Esophagus muscularis mucosa (tissue), 4 donors: Measurements from ENCODE around the gene NAT9. TPM values are rescaled to one million over a fixed set of nuclear protein-coding genes. Genes with fewer than 3 reads are reported as not detected.

Experiments used
- DNase-seq: peaks from one replicate; pipeline ENCODE4 v3.0.0-alpha.2; 2017; ENCODE audit errors: extremely low spot score
- H3K27ac ChIP-seq, 4 donors: fragments of 200-600 bp; sonication (generic); replicated peaks in 1 of 4; 1 replicate in 3 of 4; 2 replicates in 1 of 4; pipeline ENCODE4 v1.5.1; 2016 to 2019; ENCODE audit warnings: mild to moderate bottlenecking in 1 of 4
- H3K27me3 ChIP-seq, 4 donors: fragments of 200-600 bp; sonication (generic); one replicate each; pipeline versions ENCODE4 v1.5.1 to v1.6.0; 2016 to 2019
- H3K36me3 ChIP-seq, 4 donors: fragments of 200-600 bp; sonication (generic); one replicate each; pipeline ENCODE4 v1.5.1; 2016 to 2019
- H3K4me1 ChIP-seq, 4 donors: fragments of 200-600 bp; sonication (generic); one replicate each; pipeline ENCODE4 v1.5.1; 2016 to 2019
- H3K4me3 ChIP-seq, 4 donors: fragments of 200-600 bp; sonication (generic); 1 replicate in 2 of 4; 2 replicates in 2 of 4; pipeline ENCODE4 v1.5.1; 2016 to 2019; ENCODE audit warnings: mild to moderate bottlenecking in 4 of 4, moderate library complexity in 1 of 4
- H3K9me3 ChIP-seq, 4 donors: fragments of 200-600 bp; sonication (generic); 1 replicate in 3 of 4; 2 replicates in 1 of 4; pipeline ENCODE4 v1.5.1; 2016 to 2019
- CTCF ChIP-seq, 3 experiments: fragments of 200-600 bp in 2 of 3; fragments of 450-650 bp in 1 of 3; sonication (generic) in 2 of 3; IDR thresholded peaks; one replicate each; pipeline ENCODE4 v1.5.1; 2017 to 2019; ENCODE audit warnings: antibody characterized with exemption in 3 of 3, mild to moderate bottlenecking in 2 of 3, moderate library complexity in 1 of 3
- EP300 ChIP-seq: sonication (generic); formaldehyde crosslinking; IDR thresholded peaks from one replicate; pipeline ENCODE4 v1.6.1; 2017; ENCODE audit warnings: antibody characterized with exemption
- POLR2A ChIP-seq: fragments of 450-650 bp; IDR thresholded peaks from one replicate; pipeline ENCODE4 v1.6.1; 2017; ENCODE audit warnings: antibody characterized with exemption, moderate library complexity, mild to moderate bottlenecking, low read depth
- POLR2AphosphoS5 ChIP-seq, 2 donors: sonication (generic); formaldehyde crosslinking; IDR thresholded peaks; one replicate each; pipeline ENCODE4 v1.6.1; 2017; ENCODE audit warnings: antibody characterized with exemption in 2 of 2
- WGBS: methylation state at CpG from one replicate; pipeline ENCODE4 v1.1.5; 2018; 5-methylcytosine and 5-hydroxymethylcytosine counted together
- intact Hi-C: fragments of 100-400 bp; cut with DNase I; formaldehyde crosslinking; loops from one replicate; pipeline ENCODE4 v1.15.1; 2023
- total RNA-seq, 4 donors: library from RNA; depleted of rRNA; stranded (reverse); fragments of >200 nt; gene quantifications; one replicate each; pipeline versions ENCODE4 v1.1.0 to v1.2.1, GENCODE V29; 2016

NAT9 gene
- total RNA-seq, 4 donors from 2014 or later = 10.4 to 22.4 (median 17.7) TPM

- peaks cover 29 to 72% (median 51%) of the 10 kb centered on the region in 4 donors for H3K36me3 ChIP-seq
These were observed 25.8 kb upstream of the NAT9 start for GRCh38 chr17:74801896-74802295.

GRCh38 chr17:74800531-74800930, 24.4 kb upstream of the NAT9 start:
- TF ChIP-seq EP300 (no peak), POLR2AphosphoS5 (IDR thresholded peaks at IDR 0.05) (no peak), CTCF (IDR thresholded peaks at IDR 0.05) (no peak), POLR2A (no peak)
- intact Hi-C loops = no loop called here
- 86% methylated on average over 7 of the region's 7 CpGs for WGBS
- Histone ChIP-seq H3K4me3 (no peak overlapping the region), H3K36me3 (peaks cover 37 to 83% (median 56%) of the 10 kb centered on the region in 4 donors), H3K27ac (no peak overlapping the region), H3K4me1 (peaks cover 0 to 5% (median 2%) of the 10 kb centered on the region in 4 donors), H3K27me3 (no peaks in the 10 kb centered on the region), H3K9me3 (no peaks in the 10 kb centered on the region)
- no peak for DNase-seq

More at GRCh38 chr17:74801896-74802295, 25.8 kb upstream of the NAT9 start:
- TF ChIP-seq CTCF (IDR thresholded peaks at IDR 0.05) = no peak
- TF ChIP-seq EP300 = no peak
- TF ChIP-seq POLR2A = no peak
- TF ChIP-seq POLR2AphosphoS5 (IDR thresholded peaks at IDR 0.05) = no peak
- intact Hi-C loops = no loop called here
- H3K27ac ChIP-seq = no peak overlapping the region
- no peak overlapping the region for H3K4me3 ChIP-seq
- H3K4me1 ChIP-seq = peaks cover 0 to 5% (median 2%) of the 10 kb centered on the region in 4 donors
- no peaks in the 10 kb centered on the region for H3K9me3 ChIP-seq
- no peak for DNase-seq
- WGBS = 88% methylated on average over 8 of the region's 8 CpGs
- H3K27me3 ChIP-seq = no peaks in the 10 kb centered on the region

GRCh38 chr17:74799097-74799496, 23.0 kb upstream of the NAT9 start:
- 100% methylated on average over 3 of the region's 14 CpGs for WGBS

GRCh38 chr17:74798239-74798707, 22.1 kb upstream of the NAT9 start:
- no peak for DNase-seq
- Histone ChIP-seq H3K4me3 (no peak overlapping the region), H3K9me3 (no peaks in the 10 kb centered on the region), H3K27me3 (no peaks in the 10 kb centered on the region), H3K36me3 (peaks cover 36 to 93% (median 75%) of the 10 kb centered on the region in 4 donors), H3K4me1 (no peaks in the 10 kb centered on the region), H3K27ac (no peak overlapping the region)
- 87% methylated on average over 7 of the region's 8 CpGs for WGBS
- intact Hi-C loops = loop anchor here (5.0 to 10.0 kb wide), 2 partner anchors 54 to 157 kb away; no protein-coding TSS in a partner anchor
- TF ChIP-seq POLR2AphosphoS5 (IDR thresholded peaks at IDR 0.05) = no peak
- no peak for TF ChIP-seq EP300
- TF ChIP-seq POLR2A = no peak
- no peak for TF ChIP-seq CTCF (IDR thresholded peaks at IDR 0.05)

More at GRCh38 chr17:74799097-74799496, 23.0 kb upstream of the NAT9 start:
- intact Hi-C loops = loop anchor here (5.0 to 10.0 kb wide), 2 partner anchors 53 to 156 kb away; no protein-coding TSS in a partner anchor
- no peak for DNase-seq
- Histone ChIP-seq H3K4me3 (no peak overlapping the region), H3K36me3 (peaks cover 36 to 91% (median 68%) of the 10 kb centered on the region in 4 donors), H3K27ac (no peak overlapping the region), H3K4me1 (peaks cover 0 to 5% (median 1%) of the 10 kb centered on the region in 4 donors), H3K9me3 (no peaks in the 10 kb centered on the region), H3K27me3 (no peaks in the 10 kb centered on the region)
- TF ChIP-seq CTCF (IDR thresholded peaks at IDR 0.05) (no peak), POLR2A (no peak), POLR2AphosphoS5 (IDR thresholded peaks at IDR 0.05) (no peak), EP300 (no peak)
